ENCODE measurements around the gene SLCO2A1.

DNA sequence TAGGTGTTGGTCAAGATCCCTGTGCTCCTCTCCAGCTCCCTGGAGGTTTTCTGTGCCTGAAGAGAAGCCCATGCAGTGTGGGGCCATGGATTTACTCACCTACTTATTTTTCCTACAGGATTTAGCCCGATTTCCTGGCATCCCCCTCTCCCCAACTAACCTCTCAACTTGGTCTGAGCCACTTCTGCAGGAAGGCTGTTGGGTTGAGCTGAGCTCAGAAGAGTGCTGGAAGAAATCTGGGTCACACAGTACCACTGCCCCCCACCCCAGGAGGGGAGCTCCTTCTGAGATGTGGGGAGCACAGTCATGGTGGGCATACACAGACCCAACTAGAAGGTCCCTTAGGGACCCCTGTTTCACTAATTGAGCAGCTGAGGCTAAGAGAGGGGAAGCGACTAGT is 34.4 kb upstream of the SLCO2A1 start:
- TF ChIP-seq CTCF (IDR thresholded peaks at IDR 0.05) (no peak), POLR2A (IDR thresholded peaks at IDR 0.05) (no peak)
